Midbrain (tissue), 1 donor: ENCODE results near the gene ZNF611.
"Not testable (repeated sequence)": the region's sequence is repeated elsewhere in the genome, so short reads cannot be mapped to it uniquely, and the experiment has no call there.

Source experiments
- DNase-seq: peaks from one replicate; lab custom pipeline; 2025; lab: John Stamatoyannopoulos, UW

Gene ZNF611

GRCh38 chr19:52679598-52679997, 55.2 kb downstream of the ZNF611 start:
- no peak for DNase-seq

- DNase-seq: not testable (repeated sequence)
Measured at GRCh38 chr19:52675239-52675638, 59.6 kb downstream of the ZNF611 start.

GRCh38 chr19:52673014-52673413, 61.8 kb downstream of the ZNF611 start:
- DNase-seq: no peak

GRCh38 chr19:52670046-52670445, 64.8 kb downstream of the ZNF611 start:
- no peak for DNase-seq

- DNase-seq: no peak
Measured at GRCh38 chr19:52669586-52669985, 65.3 kb downstream of the ZNF611 start.

- DNase-seq: no peak
Measured at GRCh38 chr19:52667972-52668371, 66.9 kb downstream of the ZNF611 start.

GRCh38 chr19:52666506-52666905, 68.3 kb downstream of the ZNF611 start:
- no peak for DNase-seq

GRCh38 chr19:52665529-52665928, 69.3 kb downstream of the ZNF611 start:
- no peak for DNase-seq

- DNase-seq: no peak
Measured at GRCh38 chr19:52665027-52665426, 69.8 kb downstream of the ZNF611 start.

GRCh38 chr19:52664461-52664860, 70.4 kb downstream of the ZNF611 start:
- DNase-seq: no peak

- no peak for DNase-seq
Measured at GRCh38 chr19:52662631-52663030, 72.2 kb downstream of the ZNF611 start.

- DNase-seq: no peak
Measured at GRCh38 chr19:52660981-52661380, 73.9 kb downstream of the ZNF611 start.

- no peak for DNase-seq
Measured at GRCh38 chr19:52659013-52659412, 75.8 kb downstream of the ZNF611 start.

- no peak for DNase-seq
Measured at GRCh38 chr19:52658595-52658994, 76.2 kb downstream of the ZNF611 start.

GRCh38 chr19:52653161-52653560, 81.7 kb downstream of the ZNF611 start:
- DNase-seq: no peak
